Right ventricle myocardium superior (tissue), 1 donor: ENCODE data around the gene EBPL. TPM values are rescaled to one million over a fixed set of nuclear protein-coding genes. Genes with fewer than 3 reads are reported as not detected.

Experiments
- ATAC-seq: fragments of 200-7000 bp; cut with Tn5 transposase; one replicate; pipeline ENCODE4 v1.9.1; 2020; ENCODE audit warnings: mild to moderate bottlenecking; ENCODE audit not compliant: poor library complexity
- DNase-seq: peaks from one replicate; pipeline ENCODE4 v3.0.0-alpha.2; 2020
- intact Hi-C: fragments of 100-400 bp; cut with DNase I; formaldehyde crosslinking; loops from one replicate; pipeline ENCODE4 v1.11.2; 2022
- total RNA-seq: library from RNA; stranded (reverse); fragmentation: NEBNext Ultra II Directional; extraction: Animal tissue kit (Norgen Biotek cat#: 25700); gene quantifications from one replicate; pipeline ENCODE4 v1.2.1, GENCODE V29; 2021
- donor health status: DM: no; HTN: yes; CAD: no; lungs with severe emphysema.

The EBPL gene
- total RNA-seq, 1 donor from 2014 or later: 5.5 TPM

DNA sequence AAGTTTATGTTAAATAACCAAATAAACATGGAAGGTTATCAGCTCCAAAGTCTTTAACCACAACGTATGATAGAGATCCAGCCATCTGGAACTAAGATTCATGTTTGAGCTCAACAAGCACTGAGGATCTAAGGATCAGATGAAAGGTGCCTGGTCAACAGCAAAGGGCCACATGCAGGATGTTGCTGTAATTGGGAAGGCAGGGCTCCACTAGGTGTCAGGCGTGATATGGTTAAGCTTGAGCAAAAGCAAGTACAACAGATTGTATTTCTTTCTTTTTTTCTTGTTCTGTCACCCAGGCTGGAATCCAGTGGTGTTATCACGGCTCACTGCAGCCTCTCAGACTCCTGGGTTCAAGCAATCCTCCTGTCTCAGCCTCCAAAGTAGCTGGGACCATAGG lies 12.0 kb downstream of the EBPL start:
- intact Hi-C loops: no loop called here
- ATAC-seq (no peak), DNase-seq (no peak)

- ATAC-seq (no peak), DNase-seq (no peak)
- intact Hi-C loops: no loop called here
Measured at GRCh38 chr13:49678191-49678914, 12.9 kb downstream of the EBPL start.

GRCh38 chr13:49676581-49677298 lies 14.5 kb downstream of the EBPL start:
- no peak for DNase-seq
- no peak for ATAC-seq
- intact Hi-C loops: no loop called here

- intact Hi-C loops: no loop called here
- DNase-seq (no peak), ATAC-seq (no peak)
Measured at GRCh38 chr13:49670828-49671227, 20.5 kb downstream of the EBPL start.

GRCh38 chr13:49669735-49670309 lies 21.5 kb downstream of the EBPL start:
- no peak for DNase-seq

GRCh38 chr13:49667773-49668172 lies 23.5 kb downstream of the EBPL start:
- DNase-seq (no peak), ATAC-seq (no peak)
- intact Hi-C loops: loop anchor here (5.0 kb wide), 1 partner anchor 180 kb away; no protein-coding TSS in a partner anchor

More at GRCh38 chr13:49669735-49670309, 21.5 kb downstream of the EBPL start:
- peak; percentile 85 for ATAC-seq
- intact Hi-C loops: loop anchor here (5.0 kb wide), 1 partner anchor 177 kb away; no protein-coding TSS in a partner anchor

- ATAC-seq (no peak), DNase-seq (no peak)
- intact Hi-C loops: loop anchor here (5.0 kb wide), 1 partner anchor 183 kb away; no protein-coding TSS in a partner anchor
Measured at GRCh38 chr13:49664606-49665005, 26.7 kb downstream of the EBPL start.

- DNase-seq (no peak), ATAC-seq (no peak)
- intact Hi-C loops: no loop called here
Measured at GRCh38 chr13:49657241-49657641, 34.0 kb downstream of the EBPL start.

DNA sequence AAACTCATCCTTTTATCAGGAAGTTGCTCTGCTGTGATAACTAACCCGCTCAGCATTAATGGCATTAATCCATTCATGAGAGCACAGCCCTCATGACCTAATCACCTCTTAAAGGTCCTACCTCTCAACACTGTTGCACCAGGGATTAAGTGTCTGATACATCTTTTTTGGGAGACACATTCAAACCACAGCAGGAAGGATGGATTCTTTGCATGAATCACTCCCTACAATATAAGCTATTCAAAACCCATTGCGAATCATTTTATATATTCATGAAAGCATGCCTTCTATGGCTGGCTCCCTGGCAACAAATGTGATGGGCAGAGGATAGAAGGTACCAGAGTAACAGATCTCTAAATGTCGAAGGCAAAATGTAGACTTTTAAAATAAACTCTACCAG lies 35.4 kb downstream of the EBPL start:
- intact Hi-C loops: no loop called here
- DNase-seq: no peak
- ATAC-seq: no peak

- DNase-seq: no peak
- intact Hi-C loops: loop anchor here (5.0 kb wide), 1 partner anchor 193 kb away; no protein-coding TSS in a partner anchor
- ATAC-seq: no peak
Measured at GRCh38 chr13:49654011-49654410, 37.3 kb downstream of the EBPL start.

DNA sequence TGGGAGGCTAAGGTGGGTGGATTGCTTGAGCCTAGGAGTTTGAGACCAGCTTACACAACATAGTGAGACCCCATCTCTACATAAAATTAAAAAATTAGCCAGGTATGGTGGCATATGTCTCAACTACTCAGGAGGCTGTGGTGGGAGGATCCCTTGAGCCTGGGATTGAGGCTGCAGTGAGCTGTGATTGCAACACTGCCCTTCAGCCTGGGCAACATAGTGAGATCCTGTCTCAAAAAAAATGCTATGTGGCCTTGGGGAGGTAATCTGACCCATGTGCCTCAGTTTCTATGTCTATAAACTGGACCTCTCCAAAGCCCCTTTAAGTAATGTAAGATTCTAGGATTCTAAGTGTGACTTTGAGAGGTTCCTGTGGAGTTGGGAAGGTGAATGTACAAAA lies 37.8 kb downstream of the EBPL start:
- DNase-seq: no peak
- intact Hi-C loops: loop anchor here (5.0 kb wide), 1 partner anchor 194 kb away; no protein-coding TSS in a partner anchor
- ATAC-seq: no peak

DNA sequence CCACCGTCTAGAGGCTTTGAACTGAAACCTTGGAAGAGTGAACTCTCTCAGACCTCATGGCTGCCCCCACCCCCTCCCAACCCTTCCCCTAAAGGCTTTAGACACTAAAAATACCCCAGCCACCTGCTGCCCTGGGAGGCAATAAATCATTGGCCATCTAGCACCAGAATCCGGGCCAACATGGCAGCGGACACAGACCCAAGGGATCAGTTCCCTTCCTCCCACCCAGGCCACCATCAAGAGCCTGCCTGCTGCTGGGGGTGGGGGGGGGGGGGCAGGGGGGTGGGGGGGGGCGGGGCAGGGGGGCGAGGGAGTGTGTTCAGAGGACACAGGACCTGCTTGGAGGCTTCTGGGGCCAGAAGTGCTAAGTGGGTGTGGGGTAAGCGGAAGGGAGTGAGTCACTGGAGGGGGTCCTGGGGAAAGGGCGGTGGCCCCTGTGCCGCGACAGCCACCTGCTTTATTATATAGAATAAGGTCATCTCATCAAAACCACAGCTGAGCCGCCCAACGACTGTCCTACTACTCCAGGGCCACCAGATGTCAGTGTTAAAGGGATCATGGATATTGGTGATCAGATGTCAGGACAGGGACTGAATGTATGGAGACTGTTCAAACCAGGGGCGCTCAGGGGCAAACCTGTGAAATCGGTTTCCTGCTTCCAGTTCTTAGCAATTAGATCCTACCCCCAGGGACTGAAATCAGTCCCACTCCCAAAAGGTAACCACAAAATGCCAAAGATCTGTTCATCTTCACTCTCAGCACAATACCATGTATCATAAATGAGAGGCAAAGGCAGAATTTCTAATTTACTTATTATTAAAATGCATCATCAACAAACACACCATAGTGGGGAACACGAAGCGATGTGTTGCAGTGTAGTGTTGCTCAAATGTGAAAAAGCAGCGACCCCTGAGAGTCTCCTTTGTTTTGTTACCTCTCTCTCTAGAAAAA lies 38.7 kb downstream of the EBPL start:
- DNase-seq (no peak), ATAC-seq (peak; percentile 64)
- intact Hi-C loops: loop anchor here (5.0 kb wide), 1 partner anchor 195 kb away; no protein-coding TSS in a partner anchor

- no peak for DNase-seq
- no peak for ATAC-seq
- intact Hi-C loops: loop anchor here (5.0 kb wide), 1 partner anchor 196 kb away; no protein-coding TSS in a partner anchor
Measured at GRCh38 chr13:49651570-49652354, 39.5 kb downstream of the EBPL start.

DNA sequence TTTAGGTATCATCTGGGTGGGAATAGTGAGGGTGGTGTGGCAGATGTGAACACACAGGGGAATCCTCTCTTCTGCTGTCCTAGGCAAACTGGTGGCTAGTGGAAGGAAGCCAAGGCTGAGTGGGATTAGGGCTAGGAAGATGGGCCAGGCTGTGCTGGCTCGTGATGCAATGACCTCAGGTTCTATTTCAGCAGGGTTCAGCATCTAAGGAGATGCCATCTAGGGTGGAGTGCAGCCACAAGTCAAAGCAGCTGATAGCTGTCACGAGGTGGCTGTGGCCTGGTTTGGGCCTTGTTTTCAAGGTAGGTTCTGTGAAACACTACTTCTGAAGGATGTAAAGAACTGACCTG lies 41.3 kb downstream of the EBPL start:
- intact Hi-C loops: loop anchor here (5.0 kb wide), 1 partner anchor 197 kb away; no protein-coding TSS in a partner anchor
- DNase-seq (no peak), ATAC-seq (no peak)

DNA sequence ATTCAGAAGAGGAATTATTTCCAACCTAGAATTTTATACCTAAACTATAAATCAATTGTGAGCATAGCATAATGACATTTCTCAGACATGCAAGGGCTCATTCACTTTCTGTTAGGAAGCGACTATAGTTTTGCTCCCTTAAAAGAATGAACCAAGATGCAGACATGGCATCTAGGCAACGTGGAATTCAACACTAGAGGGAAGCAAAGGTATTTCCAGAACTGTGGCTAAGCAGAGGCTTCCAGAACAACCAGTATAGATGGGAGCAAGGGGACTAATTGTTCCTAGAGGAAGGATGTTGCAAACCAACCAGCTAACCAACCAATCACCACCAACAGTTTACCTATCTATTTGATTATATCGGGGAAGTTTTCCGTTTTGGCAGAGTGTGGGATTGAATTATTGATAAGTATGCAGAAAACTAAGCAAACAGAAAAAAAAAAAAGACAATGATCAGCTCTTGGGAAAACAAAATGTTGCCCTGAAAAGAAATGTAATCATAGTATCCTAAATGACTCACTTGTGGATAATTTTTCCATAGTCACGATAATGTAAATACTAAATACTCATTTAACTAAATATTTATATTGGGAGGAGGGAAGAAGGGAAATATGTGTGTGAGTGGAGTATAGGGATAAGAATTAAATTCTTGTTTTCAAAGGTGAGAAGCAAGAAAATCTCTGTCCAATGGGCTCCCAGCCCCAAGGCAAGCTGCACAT lies 41.9 kb downstream of the EBPL start:
- intact Hi-C loops: no loop called here
- DNase-seq: no peak
- ATAC-seq: peak; percentile 63

DNA sequence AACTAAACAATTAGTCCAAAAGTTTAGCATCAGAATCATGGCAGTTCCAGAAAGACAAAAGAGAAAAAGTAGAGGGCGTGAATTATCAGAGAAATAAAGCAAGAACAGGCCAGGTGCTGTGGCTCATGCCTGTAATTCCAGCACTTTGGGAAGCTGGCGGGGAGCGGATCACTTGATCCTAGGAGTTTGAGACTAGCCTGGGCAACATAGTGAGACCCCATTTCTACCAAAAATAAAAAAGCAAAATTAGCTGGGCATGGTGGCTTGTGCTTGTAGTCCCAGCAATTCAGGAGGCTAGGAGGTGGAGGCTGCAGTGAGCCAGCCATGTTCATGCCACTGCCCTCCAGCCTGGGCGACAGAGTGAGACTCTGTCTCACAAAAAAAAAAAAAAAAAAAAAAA lies 44.6 kb downstream of the EBPL start:
- DNase-seq: no peak
- intact Hi-C loops: no loop called here
- no peak for ATAC-seq

GRCh38 chr13:49645451-49645850 lies 45.8 kb downstream of the EBPL start:
- DNase-seq: no peak
- ATAC-seq: no peak
- intact Hi-C loops: no loop called here
